Suprapubic skin (tissue), 4 donors: ENCODE data around the gene PACS2.

Source experiments
- CTCF ChIP-seq, 2 donors: fragments of 200-600 bp in 1 of 2; fragments of 450-650 bp in 1 of 2; sonication (generic) in 1 of 2; IDR thresholded peaks; one replicate each; pipeline ENCODE4 v1.5.1; 2016 to 2019; ENCODE audit warnings: antibody characterized with exemption in 2 of 2, mild to moderate bottlenecking in 1 of 2, moderate library complexity in 1 of 2
- EP300 ChIP-seq: sonication (generic); formaldehyde crosslinking; IDR thresholded peaks from one replicate; pipeline ENCODE4 v1.6.1; 2017; ENCODE audit warnings: antibody characterized with exemption
- POLR2A ChIP-seq, 2 donors: fragments of 450-650 bp; IDR thresholded peaks; one replicate each; pipeline ENCODE4 v1.6.1; 2017; ENCODE audit warnings: antibody characterized with exemption in 2 of 2, mild to moderate bottlenecking in 2 of 2, moderate library complexity in 2 of 2
- POLR2AphosphoS5 ChIP-seq, 3 donors: sonication (generic); formaldehyde crosslinking; IDR thresholded peaks; one replicate each; pipeline ENCODE4 v1.6.1; 2017; ENCODE audit warnings: antibody characterized with exemption in 3 of 3

DNA sequence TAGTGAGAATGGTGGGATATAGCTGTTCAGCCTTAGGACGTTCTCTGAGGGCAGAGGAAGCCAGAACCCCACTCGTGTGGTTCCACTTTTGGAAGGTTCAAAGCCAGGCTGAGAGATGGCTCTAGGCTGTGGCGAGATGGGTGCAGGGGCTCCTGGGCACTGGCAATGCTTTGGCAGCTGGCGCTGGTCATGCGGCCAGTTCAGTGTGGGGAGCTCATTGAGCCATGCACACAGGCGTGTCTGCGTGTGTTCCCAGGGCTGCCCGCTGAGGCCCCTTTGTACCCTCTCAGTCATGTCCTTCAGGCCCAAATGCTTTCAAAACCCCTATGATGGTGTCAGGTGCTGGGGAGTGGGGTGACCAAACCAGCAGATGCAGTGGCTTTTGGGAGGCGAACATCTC is 85.5 kb downstream of the PACS2 start:
- no peak for TF ChIP-seq POLR2A (IDR thresholded peaks at IDR 0.05)
- TF ChIP-seq EP300: no peak
- TF ChIP-seq CTCF (IDR thresholded peaks at IDR 0.05): no peak
- no peak for TF ChIP-seq POLR2AphosphoS5 (IDR thresholded peaks at IDR 0.05)
